Astrocyte of the cerebellum (primary cell): ENCODE measurements around the gene TRIM24.

Source experiments
- DNase-seq: peaks from one replicate; pipeline ENCODE4 v3.0.0-alpha.2; 2011; ENCODE audit warnings: low read depth
- H3K4me3 ChIP-seq: 2 replicates; pipeline ENCODE4 v1.5.1; 2011; ENCODE audit warnings: mild to moderate bottlenecking, low read depth, low read length, moderate library complexity
- CTCF ChIP-seq: IDR thresholded peaks from 2 replicates; pipeline ENCODE4 v1.5.1; 2012; ENCODE audit warnings: low read length, low read depth, moderate library complexity, mild to moderate bottlenecking; ENCODE audit errors: missing control alignments
- in situ Hi-C: cut with HindIII; loops from 2 replicates; pipeline ENCODE4 v1.10.0; 2017; ENCODE audit warnings: low sequenced_read_pairs

TRIM24 gene

GRCh38 chr7:138556771-138557484, 96.9 kb downstream of the TRIM24 start:
- in situ Hi-C loops: no loop called here
- H3K4me3 ChIP-seq: no peak overlapping the region
- DNase-seq: no peak
- no peak for TF ChIP-seq CTCF

GRCh38 chr7:138559448-138559847, 99.4 kb downstream of the TRIM24 start:
- DNase-seq: no peak
- no peak for TF ChIP-seq CTCF
- H3K4me3 ChIP-seq: no peak overlapping the region
- in situ Hi-C loops: no loop called here

- no peak for TF ChIP-seq CTCF
- no peak overlapping the region for H3K4me3 ChIP-seq
- no peak for DNase-seq
- in situ Hi-C loops: no loop called here
These were observed 103.7 kb downstream of the TRIM24 start for GRCh38 chr7:138563808-138564207.

- in situ Hi-C loops: no loop called here
- no peak for TF ChIP-seq CTCF
- H3K4me3 ChIP-seq: no peak overlapping the region
- no peak for DNase-seq
These were observed 104.3 kb downstream of the TRIM24 start for GRCh38 chr7:138564365-138564764.

GRCh38 chr7:138565071-138565450, 105.0 kb downstream of the TRIM24 start:
- DNase-seq: no peak
- in situ Hi-C loops: no loop called here
- H3K4me3 ChIP-seq: no peak overlapping the region
- TF ChIP-seq CTCF: no peak

GRCh38 chr7:138565451-138566114, 105.5 kb downstream of the TRIM24 start:
- TF ChIP-seq CTCF: no peak
- in situ Hi-C loops: no loop called here
- H3K4me3 ChIP-seq: no peak overlapping the region
- no peak for DNase-seq
